ENCODE data around the gene UMAD1. TPM values are rescaled to one million over a fixed set of nuclear protein-coding genes. Genes with fewer than 3 reads are reported as not detected.
A peak's percentile ranks its signal among the peaks of the same experiment; 100 is the strongest.
"Not testable (repeated sequence)": the region's sequence is repeated elsewhere in the genome, so short reads cannot be mapped to it uniquely, and the experiment has no call there.

Gene UMAD1
- total and polyA plus RNA-seq, 8 donors = 12.7 to 20.2 (median 15.0) TPM

DNA sequence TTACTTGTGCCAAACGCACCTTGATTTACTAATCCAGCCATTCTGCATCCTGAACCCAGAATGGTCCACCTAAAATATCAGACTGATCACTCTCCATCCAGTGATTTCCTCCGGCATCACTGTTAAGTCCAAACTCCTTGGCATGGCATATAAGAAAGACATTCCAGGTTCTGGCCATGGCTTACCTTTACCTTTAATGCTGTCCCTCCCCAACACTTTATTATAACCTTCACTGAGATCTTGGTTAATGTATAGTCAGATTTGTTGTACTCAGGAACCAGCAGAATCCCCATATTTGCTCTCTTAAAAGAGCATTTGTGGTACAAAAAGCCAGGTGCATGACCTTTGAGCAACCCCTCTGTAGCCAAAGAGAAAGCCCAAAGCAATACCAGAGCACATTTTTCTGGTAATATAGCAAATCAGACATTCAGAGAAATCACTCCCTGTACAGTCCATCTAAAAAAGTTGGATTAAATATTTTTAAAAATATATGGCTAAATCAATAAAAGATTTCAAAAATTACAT is 10.2 kb downstream of the UMAD1 start:
- Histone ChIP-seq H3K4me1 (no peaks in the 10 kb centered on the region), H3K36me3 (no peaks in the 10 kb centered on the region), H3K4me3 (no peak overlapping the region), H3K27me3 (no peaks in the 10 kb centered on the region), H3K27ac (no peak overlapping the region), H3K9me3 (no peaks in the 10 kb centered on the region)
- ATAC-seq (no peak), DNase-seq (no peak)
- no peak for TF ChIP-seq CTCF (IDR thresholded peaks at IDR 0.05)
- intact Hi-C loops (cut with DNase I) = no loop called here

- no peaks in the 10 kb centered on the region for H3K9me3 ChIP-seq
- intact Hi-C loops (cut with DNase I) = no loop called here
- H3K4me1 ChIP-seq = no peaks in the 10 kb centered on the region
- no peak overlapping the region for H3K4me3 ChIP-seq
- no peak for ATAC-seq
- no peak overlapping the region for H3K27ac ChIP-seq
- no peak for DNase-seq
- TF ChIP-seq CTCF (IDR thresholded peaks at IDR 0.05) = no peak
- no peaks in the 10 kb centered on the region for H3K36me3 ChIP-seq
- no peaks in the 10 kb centered on the region for H3K27me3 ChIP-seq
Observed at GRCh38 chr7:7651479-7651878, 10.9 kb downstream of the UMAD1 start.

GRCh38 chr7:7652798-7653540 is 12.4 kb downstream of the UMAD1 start:
- intact Hi-C loops (cut with DNase I) = no loop called here
- H3K4me1 ChIP-seq = no peaks in the 10 kb centered on the region

DNA sequence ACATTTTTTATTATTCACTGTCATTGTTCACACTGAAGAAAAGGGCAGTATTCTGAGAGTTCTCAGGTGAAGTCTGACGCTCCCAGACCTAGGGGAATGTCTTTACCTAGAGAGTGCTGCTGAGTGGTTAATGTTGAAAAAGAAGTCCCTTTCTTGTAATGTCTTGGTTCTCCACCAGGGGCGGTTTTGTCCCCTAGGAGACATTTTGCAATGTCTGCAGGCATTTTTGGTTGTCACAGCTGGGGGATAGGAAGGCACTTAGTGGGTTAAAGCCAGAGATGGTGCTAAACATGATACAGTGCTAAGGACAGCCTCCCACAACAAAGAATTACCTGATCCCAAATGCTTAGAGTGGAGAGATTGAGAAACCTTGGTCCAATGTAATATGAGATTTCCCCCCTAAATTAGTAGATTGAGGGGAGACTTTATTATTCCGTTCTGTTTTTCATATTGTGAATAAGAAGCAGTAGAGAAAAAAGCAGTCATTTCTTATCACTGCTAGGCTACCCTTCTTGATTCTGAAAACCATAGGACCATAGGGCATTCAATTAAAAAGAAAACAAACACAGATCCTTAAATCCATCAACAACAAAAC is 13.1 kb downstream of the UMAD1 start:
- Histone ChIP-seq H3K9me3 (peaks cover 0 to 6% of the 10 kb centered on the region in 2 donors), H3K4me3 (no peak overlapping the region), H3K4me1 (no peaks in the 10 kb centered on the region), H3K27ac (no peak overlapping the region), H3K27me3 (no peaks in the 10 kb centered on the region), H3K36me3 (no peaks in the 10 kb centered on the region)
- ATAC-seq = no peak
- no peak for DNase-seq
- peak in 1 of 2 donors; percentile 27 for TF ChIP-seq CTCF (IDR thresholded peaks at IDR 0.05)
- intact Hi-C loops (cut with DNase I) = no loop called here

More at GRCh38 chr7:7652798-7653540, 12.4 kb downstream of the UMAD1 start:
- Histone ChIP-seq H3K36me3 (no peaks in the 10 kb centered on the region), H3K27me3 (no peaks in the 10 kb centered on the region), H3K27ac (no peak overlapping the region), H3K9me3 (peaks cover 0 to 3% of the 10 kb centered on the region in 2 donors), H3K4me3 (no peak overlapping the region)
- ATAC-seq = no peak
- DNase-seq = no peak
- TF ChIP-seq CTCF (IDR thresholded peaks at IDR 0.05) = no peak

- no peak for TF ChIP-seq CTCF (IDR thresholded peaks at IDR 0.05)
- DNase-seq = no peak
- Histone ChIP-seq H3K9me3 (peaks cover 0 to 15% of the 10 kb centered on the region in 2 donors), H3K27ac (no peak overlapping the region), H3K36me3 (no peaks in the 10 kb centered on the region), H3K27me3 (no peaks in the 10 kb centered on the region), H3K4me1 (no peaks in the 10 kb centered on the region), H3K4me3 (no peak overlapping the region)
- no peak for ATAC-seq
- intact Hi-C loops (cut with DNase I) = no loop called here
Observed at GRCh38 chr7:7654964-7655715, 14.6 kb downstream of the UMAD1 start.

DNA sequence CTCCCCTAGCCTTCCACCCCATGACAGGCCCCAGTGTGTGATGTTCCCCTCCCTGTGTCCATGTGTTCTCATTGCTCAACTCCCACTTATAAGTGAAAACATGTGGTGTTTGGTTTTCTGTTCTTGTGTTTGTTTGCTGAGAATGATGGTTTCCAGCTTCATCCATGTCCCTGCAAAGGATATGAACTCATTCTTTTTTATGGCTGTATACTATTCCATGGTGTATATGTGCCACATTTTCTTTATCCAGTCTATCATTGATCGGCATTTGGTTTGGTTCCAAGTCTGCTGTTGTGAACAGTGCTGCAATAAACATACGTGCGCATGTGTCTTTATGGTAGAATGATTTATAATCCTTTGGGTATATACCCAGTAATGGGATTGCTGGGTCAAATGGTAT is 15.9 kb downstream of the UMAD1 start:
- intact Hi-C loops (cut with DNase I); H3K27me3 ChIP-seq; ATAC-seq; H3K4me1 ChIP-seq; DNase-seq; H3K36me3 ChIP-seq; H3K27ac ChIP-seq; H3K4me3 ChIP-seq: not testable (repeated sequence)
- peaks cover 0 to 15% of the 10 kb centered on the region in 2 donors for H3K9me3 ChIP-seq
